Osteocyte (in vitro differentiated cells): ENCODE measurements around the gene FBXL14. TPM values are rescaled to one million over a fixed set of nuclear protein-coding genes. Genes with fewer than 3 reads are reported as not detected.

Experiments used
- DNase-seq: peaks from one replicate; pipeline ENCODE4 v3.0.0; 2021; ENCODE audit warnings: mixed read lengths; ENCODE audit not compliant: unreplicated experiment; ENCODE audit errors: extremely low spot score
- H3K27ac Mint-ChIP-seq: one replicate; pipeline ENCODE4 v1.8.0; 2021; ENCODE audit warnings: mild to moderate bottlenecking, mixed read lengths; ENCODE audit not compliant: unreplicated experiment
- H3K27me3 Mint-ChIP-seq: one replicate; pipeline ENCODE4 v1.8.0; 2021; ENCODE audit warnings: mixed read lengths; ENCODE audit not compliant: unreplicated experiment
- H3K36me3 Mint-ChIP-seq: one replicate; pipeline ENCODE4 v1.8.0; 2021; ENCODE audit warnings: mixed read lengths; ENCODE audit not compliant: unreplicated experiment
- H3K4me1 Mint-ChIP-seq: one replicate; pipeline ENCODE4 v1.8.0; 2021; ENCODE audit warnings: mixed read lengths; ENCODE audit not compliant: unreplicated experiment
- H3K4me3 Mint-ChIP-seq: one replicate; pipeline ENCODE4 v1.8.0; 2021; ENCODE audit warnings: mild to moderate bottlenecking, moderate library complexity, mixed read lengths; ENCODE audit not compliant: unreplicated experiment
- H3K9me3 Mint-ChIP-seq: one replicate; pipeline ENCODE4 v1.8.0; 2021; ENCODE audit warnings: mixed read lengths; ENCODE audit not compliant: unreplicated experiment
- total RNA-seq: library from RNA; stranded (reverse); gene quantifications from 2 replicates; pipeline ENCODE4 v1.2.1, GENCODE V29; 2021
- TF ChIP-seq, protein P1 (sequence below): fragments of 200-600 bp; sonication (generic); IDR thresholded peaks from 2 replicates; pipeline ENCODE4 v1.5.0; 2021; ENCODE audit warnings: antibody characterized with exemption, mild to moderate bottlenecking, moderate library complexity

Gene FBXL14
- total RNA-seq, 1 donor from 2014 or later: 9.1 TPM

DNA sequence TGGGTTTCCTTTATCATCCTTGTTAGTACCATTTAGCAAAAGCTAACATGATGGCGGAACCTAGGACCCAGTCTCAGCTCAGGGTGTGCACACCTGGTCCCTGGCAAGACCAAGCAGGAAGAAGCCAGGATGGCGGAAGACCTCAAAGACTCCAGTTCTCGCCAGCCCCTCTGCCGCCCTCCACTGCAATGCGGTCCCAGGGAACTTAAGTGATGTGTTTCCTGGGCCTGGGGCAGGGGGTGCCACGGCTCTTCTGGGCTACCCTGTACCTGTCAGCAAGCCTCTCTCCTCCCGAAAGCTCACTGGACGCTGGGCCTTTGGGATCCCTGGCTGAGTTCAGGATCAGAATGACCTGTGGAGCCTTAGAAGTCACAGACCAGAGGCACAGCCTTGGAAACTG is 71.3 kb downstream of the FBXL14 start:
- TF ChIP-seq, protein P1, sequence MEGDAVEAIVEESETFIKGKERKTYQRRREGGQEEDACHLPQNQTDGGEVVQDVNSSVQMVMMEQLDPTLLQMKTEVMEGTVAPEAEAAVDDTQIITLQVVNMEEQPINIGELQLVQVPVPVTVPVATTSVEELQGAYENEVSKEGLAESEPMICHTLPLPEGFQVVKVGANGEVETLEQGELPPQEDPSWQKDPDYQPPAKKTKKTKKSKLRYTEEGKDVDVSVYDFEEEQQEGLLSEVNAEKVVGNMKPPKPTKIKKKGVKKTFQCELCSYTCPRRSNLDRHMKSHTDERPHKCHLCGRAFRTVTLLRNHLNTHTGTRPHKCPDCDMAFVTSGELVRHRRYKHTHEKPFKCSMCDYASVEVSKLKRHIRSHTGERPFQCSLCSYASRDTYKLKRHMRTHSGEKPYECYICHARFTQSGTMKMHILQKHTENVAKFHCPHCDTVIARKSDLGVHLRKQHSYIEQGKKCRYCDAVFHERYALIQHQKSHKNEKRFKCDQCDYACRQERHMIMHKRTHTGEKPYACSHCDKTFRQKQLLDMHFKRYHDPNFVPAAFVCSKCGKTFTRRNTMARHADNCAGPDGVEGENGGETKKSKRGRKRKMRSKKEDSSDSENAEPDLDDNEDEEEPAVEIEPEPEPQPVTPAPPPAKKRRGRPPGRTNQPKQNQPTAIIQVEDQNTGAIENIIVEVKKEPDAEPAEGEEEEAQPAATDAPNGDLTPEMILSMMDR: no peak
- H3K27me3 Mint-ChIP-seq: no peaks in the 10 kb centered on the region
- peaks cover 49% of the 10 kb centered on the region for H3K4me1 Mint-ChIP-seq
- no peaks in the 10 kb centered on the region for H3K36me3 Mint-ChIP-seq
- DNase-seq: no peak
- no peak overlapping the region for H3K4me3 Mint-ChIP-seq
- no peaks in the 10 kb centered on the region for H3K9me3 Mint-ChIP-seq
- H3K27ac Mint-ChIP-seq: peak overlapping the region; percentile 54

DNA sequence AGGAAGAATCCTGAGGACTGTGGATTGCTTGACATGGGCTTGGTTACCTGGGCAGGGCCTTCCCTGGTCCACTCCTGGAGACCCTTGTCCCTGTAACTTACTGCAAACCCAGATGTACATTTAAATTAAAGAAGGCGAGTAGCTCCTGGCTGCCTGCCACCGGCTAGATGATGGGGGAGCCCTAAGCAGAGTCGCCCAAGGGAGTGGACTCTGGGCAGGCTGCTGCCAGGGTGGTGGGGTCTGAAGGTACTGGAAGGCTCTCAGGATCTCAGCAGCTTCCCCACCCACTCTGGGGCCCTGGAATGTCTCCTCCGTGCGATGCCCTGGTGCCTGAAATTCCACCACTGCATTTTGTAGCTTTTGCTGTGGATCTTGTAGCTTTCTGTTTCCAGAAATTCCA is 74.7 kb downstream of the FBXL14 start:
- peaks cover 9% of the 10 kb centered on the region for H3K9me3 Mint-ChIP-seq
- H3K27ac Mint-ChIP-seq: peak overlapping the region; percentile 81
- TF ChIP-seq, protein P1: no peak
- peak overlapping the region; percentile 19 for H3K4me3 Mint-ChIP-seq
- H3K4me1 Mint-ChIP-seq: peaks cover 41% of the 10 kb centered on the region
- H3K36me3 Mint-ChIP-seq: no peaks in the 10 kb centered on the region
- DNase-seq: no peak
- H3K27me3 Mint-ChIP-seq: no peaks in the 10 kb centered on the region

DNA sequence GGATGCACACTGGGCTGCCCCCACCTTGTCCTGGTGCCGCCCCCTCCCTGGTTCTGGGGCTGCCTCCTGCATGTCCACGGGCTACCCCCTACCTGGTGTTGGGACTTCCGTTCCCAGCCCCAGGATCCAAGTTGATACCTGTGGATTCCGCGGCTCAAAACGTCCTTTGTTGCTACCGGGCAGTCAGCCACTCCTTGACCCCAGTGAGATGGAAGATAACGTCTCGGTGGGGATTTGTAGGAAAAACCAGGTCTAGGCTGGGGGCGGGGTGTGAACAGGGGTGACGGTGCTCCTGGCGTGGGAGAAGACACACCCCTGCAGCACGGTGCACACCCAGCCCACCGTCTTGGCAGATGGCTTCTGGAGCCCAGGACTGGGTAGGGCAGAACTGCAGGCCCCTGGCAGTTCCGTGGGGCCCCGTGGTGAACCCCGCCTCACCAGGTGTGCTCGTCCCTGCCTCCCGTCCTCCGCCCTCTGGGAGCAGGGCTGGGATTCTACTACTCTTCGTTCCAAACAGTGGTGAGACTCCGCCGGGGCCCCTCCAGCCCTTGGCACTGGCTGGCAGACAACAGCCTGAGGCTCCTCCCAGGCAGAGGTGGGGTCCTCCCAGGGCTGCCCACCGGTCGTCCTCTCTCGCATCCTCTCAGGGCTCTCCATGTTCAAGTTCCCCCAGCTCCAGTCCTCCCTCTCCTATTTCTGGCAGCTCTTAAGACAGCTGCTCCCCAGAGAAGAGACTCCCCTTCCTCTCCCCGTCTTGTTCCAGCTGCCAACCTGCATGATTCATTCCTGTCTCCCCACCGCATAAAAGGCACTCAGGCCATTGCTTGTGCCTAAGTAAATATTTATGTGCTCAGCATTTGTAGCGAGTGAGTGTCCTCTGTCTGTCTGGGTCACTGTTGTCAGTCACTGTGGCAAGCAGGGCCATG is 75.5 kb downstream of the FBXL14 start:
- DNase-seq: no peak
- H3K4me1 Mint-ChIP-seq: peaks cover 37% of the 10 kb centered on the region
- no peaks in the 10 kb centered on the region for H3K27me3 Mint-ChIP-seq
- peaks cover 9% of the 10 kb centered on the region for H3K9me3 Mint-ChIP-seq
- no peaks in the 10 kb centered on the region for H3K36me3 Mint-ChIP-seq
- TF ChIP-seq, protein P1: no peak
- H3K27ac Mint-ChIP-seq: peak overlapping the region; percentile 81
- H3K4me3 Mint-ChIP-seq: peak overlapping the region; percentile 11

DNA sequence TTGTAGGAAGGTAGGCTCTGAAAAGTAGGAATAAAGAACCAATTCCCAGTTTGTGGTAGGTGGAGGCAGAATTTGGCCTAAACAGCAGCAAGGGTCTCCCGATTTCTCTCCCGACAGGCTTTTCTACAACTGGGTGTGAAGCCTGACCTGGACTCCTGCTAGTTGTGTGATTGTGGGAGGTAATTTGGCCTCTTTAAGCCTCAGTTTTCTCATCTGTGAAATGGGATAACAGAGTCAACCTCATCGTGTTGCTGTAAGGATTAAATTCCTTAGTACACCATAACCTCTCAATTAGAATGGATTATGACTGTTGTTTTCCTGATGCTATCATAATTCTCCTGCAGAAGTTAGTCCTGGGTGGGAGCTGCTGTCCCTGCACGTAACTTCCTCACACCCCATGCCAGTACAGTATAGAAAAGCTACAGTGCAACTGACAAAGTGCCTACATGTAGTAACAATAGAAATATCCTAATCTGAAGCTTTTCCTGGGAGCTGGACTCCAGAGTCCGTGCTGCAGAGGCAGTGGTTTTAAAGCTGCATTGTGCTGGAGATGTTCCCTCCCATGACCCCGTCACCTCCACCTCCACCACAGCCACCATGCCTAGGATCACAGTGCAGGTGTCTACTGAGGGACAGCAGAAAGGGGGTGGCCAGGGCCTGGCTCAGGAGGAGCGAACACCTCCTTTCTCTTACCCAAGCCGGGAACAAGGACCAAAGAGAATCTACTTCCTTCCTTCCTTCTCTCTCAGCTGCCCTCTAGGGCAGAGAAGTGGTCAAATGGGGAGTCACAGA is 76.5 kb downstream of the FBXL14 start:
- Mint-ChIP-seq H3K9me3 (peaks cover 9% of the 10 kb centered on the region), H3K4me3 (no peak overlapping the region), H3K36me3 (no peaks in the 10 kb centered on the region), H3K4me1 (peaks cover 32% of the 10 kb centered on the region), H3K27ac (no peak overlapping the region), H3K27me3 (no peaks in the 10 kb centered on the region)
- TF ChIP-seq, protein P1: no peak
- no peak for DNase-seq

DNA sequence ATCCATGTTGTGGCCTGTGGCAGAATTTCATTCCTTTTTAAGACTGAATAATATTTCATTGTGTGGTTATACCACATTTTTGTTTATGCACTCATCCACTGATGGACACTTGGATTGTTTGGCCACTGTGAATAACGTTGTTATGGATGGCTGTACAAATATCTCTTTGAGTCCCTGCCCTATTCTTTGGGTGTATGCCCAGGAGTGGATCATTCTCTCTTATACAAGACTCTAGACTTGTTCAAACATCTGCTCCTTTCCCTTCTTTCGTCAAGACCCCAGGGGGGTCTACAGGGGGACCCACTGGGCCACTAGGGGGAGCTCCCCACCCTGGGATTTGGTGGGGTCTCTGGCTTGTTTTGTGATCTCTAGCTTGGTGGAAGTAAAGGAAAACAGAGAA is 77.4 kb downstream of the FBXL14 start:
- no peak for DNase-seq
- no peaks in the 10 kb centered on the region for H3K36me3 Mint-ChIP-seq
- peaks cover 32% of the 10 kb centered on the region for H3K4me1 Mint-ChIP-seq
- H3K27ac Mint-ChIP-seq: peak overlapping the region; percentile 41
- no peaks in the 10 kb centered on the region for H3K27me3 Mint-ChIP-seq
- no peak overlapping the region for H3K4me3 Mint-ChIP-seq
- peaks cover 9% of the 10 kb centered on the region for H3K9me3 Mint-ChIP-seq
- TF ChIP-seq, protein P1: peak; percentile 52
